Medulla oblongata (tissue), 1 donor: ENCODE results near the gene C4BPB.
A peak's percentile ranks its signal among the peaks of the same experiment; 100 is the strongest.
"Not testable (repeated sequence)": the region's sequence is repeated elsewhere in the genome, so short reads cannot be mapped to it uniquely, and the experiment has no call there.

Experiments used
- DNase-seq: peaks from one replicate; pipeline ENCODE4 v3.0.0-alpha.2; 2015; ENCODE audit errors: extremely low spot score

Gene C4BPB

GRCh38 chr1:207088701-207089626 is at the start of gene C4BPB:
Gene C4BPB (plus strand): TSS chr1:207088860. CDS start chr1:207089532, 672 bp downstream.
- no peak for DNase-seq

GRCh38 chr1:207039380-207040180 is 49.1 kb upstream of the C4BPB start:
- DNase-seq = no peak

- DNase-seq = no peak
Measured at GRCh38 chr1:207040181-207040533, 48.5 kb upstream of the C4BPB start.

GRCh38 chr1:207041397-207041796 is 47.3 kb upstream of the C4BPB start:
- not testable (repeated sequence) for DNase-seq

- no peak for DNase-seq
Measured at GRCh38 chr1:207045453-207045852, 43.2 kb upstream of the C4BPB start.

- DNase-seq = no peak
Measured at GRCh38 chr1:207047505-207047904, 41.2 kb upstream of the C4BPB start.

- DNase-seq = no peak
Measured at GRCh38 chr1:207048041-207048440, 40.6 kb upstream of the C4BPB start.

- no peak for DNase-seq
Measured at GRCh38 chr1:207049054-207049453, 39.6 kb upstream of the C4BPB start.

GRCh38 chr1:207049514-207049913 is 39.1 kb upstream of the C4BPB start:
- DNase-seq = no peak

- DNase-seq = peak; percentile 84
Measured at GRCh38 chr1:207049974-207050391, 38.7 kb upstream of the C4BPB start.

- peak; percentile 92 for DNase-seq
Measured at GRCh38 chr1:207050480-207051190, 38.0 kb upstream of the C4BPB start.

GRCh38 chr1:207051191-207051943 is 37.3 kb upstream of the C4BPB start, which contains the start of gene YOD1:
Gene YOD1 (minus strand): TSS chr1:207051208. CDS start chr1:207051030, 178 bp downstream.
- DNase-seq = peak; percentile 82

GRCh38 chr1:207052911-207053769 is 35.5 kb upstream of the C4BPB start, which contains the start of gene PFKFB2:
Gene PFKFB2 (plus strand): TSS chr1:207053275. CDS start chr1:207054718, 1,443 bp downstream.
- DNase-seq = peak; percentile 98

- DNase-seq = peak; percentile 56
Measured at GRCh38 chr1:207054491-207054890, 34.2 kb upstream of the C4BPB start.

- DNase-seq = no peak
Measured at GRCh38 chr1:207055386-207056001, 33.2 kb upstream of the C4BPB start.

GRCh38 chr1:207056673-207057072 is 32.0 kb upstream of the C4BPB start:
- no peak for DNase-seq

- no peak for DNase-seq
Measured at GRCh38 chr1:207058252-207058651, 30.4 kb upstream of the C4BPB start.

- no peak for DNase-seq
Measured at GRCh38 chr1:207058878-207059867, 29.5 kb upstream of the C4BPB start.
